DND-41 (cell line): ENCODE data around the gene PRDM2.

ENCODE experiments used
- EZH2 ChIP-seq: IDR thresholded peaks from 3 replicates; pipeline ENCODE4 v1.6.1; 2012; ENCODE audit warnings: borderline replicate concordance, low read depth, mild to moderate bottlenecking, moderate library complexity, low read length, inconsistent platforms; ENCODE audit not compliant: severe bottlenecking
- TF ChIP-seq, protein P1 (sequence below): IDR thresholded peaks from 2 replicates; pipeline ENCODE4 v1.5.1; 2012; ENCODE audit warnings: borderline replicate concordance, low read length, moderate library complexity, mild to moderate bottlenecking; ENCODE audit not compliant: poor library complexity, severe bottlenecking; ENCODE audit errors: extremely low read depth

- TF ChIP-seq, protein P1, sequence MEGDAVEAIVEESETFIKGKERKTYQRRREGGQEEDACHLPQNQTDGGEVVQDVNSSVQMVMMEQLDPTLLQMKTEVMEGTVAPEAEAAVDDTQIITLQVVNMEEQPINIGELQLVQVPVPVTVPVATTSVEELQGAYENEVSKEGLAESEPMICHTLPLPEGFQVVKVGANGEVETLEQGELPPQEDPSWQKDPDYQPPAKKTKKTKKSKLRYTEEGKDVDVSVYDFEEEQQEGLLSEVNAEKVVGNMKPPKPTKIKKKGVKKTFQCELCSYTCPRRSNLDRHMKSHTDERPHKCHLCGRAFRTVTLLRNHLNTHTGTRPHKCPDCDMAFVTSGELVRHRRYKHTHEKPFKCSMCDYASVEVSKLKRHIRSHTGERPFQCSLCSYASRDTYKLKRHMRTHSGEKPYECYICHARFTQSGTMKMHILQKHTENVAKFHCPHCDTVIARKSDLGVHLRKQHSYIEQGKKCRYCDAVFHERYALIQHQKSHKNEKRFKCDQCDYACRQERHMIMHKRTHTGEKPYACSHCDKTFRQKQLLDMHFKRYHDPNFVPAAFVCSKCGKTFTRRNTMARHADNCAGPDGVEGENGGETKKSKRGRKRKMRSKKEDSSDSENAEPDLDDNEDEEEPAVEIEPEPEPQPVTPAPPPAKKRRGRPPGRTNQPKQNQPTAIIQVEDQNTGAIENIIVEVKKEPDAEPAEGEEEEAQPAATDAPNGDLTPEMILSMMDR: no peak
- no peak for TF ChIP-seq EZH2
Measured at GRCh38 chr1:13760340-13760739, 60.4 kb downstream of the PRDM2 start.
